ENCODE results near the gene LRRTM2. TPM values are rescaled to one million over a fixed set of nuclear protein-coding genes. Genes with fewer than 3 reads are reported as not detected.
A peak's percentile ranks its signal among the peaks of the same experiment; 100 is the strongest.

The LRRTM2 gene
- total and polyA plus RNA-seq, 2 of the 4 experiments (the other 2 are of a cell fraction) = 0.53 to 2.0 TPM

DNA sequence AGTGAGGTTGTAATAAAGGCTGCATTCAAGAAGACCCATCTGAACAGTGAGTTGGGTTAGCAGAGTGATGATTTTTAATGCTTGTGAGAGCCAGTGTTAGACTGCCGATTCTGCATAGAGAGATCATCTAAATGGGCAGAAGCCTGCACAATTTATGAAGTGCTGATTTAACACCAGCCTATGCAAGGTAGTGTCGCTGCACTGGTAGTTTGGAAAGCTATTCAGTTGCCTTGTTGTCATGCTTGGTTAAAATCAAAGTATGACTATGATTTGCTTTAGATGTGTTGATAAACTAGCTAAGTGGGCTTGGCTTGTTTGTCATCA, 379 bp upstream of the LRRTM2 start:
- Histone ChIP-seq H3K9ac (ENCODE audit: low read depth, low read length) (no peak overlapping the region), H2AK5ac (ENCODE audit: low read depth, low read length) (no peak overlapping the region), H4K91ac (ENCODE audit: insufficient read depth, low read depth, low read length) (no peak overlapping the region), H4K20me1 (ENCODE audit: insufficient read depth, low read length) (peaks cover 87% of the 10 kb centered on the region), H3K4me2 (ENCODE audit: low read depth, low read length) (peak overlapping the region; percentile 92), H3K18ac (ENCODE audit: low read depth, low read length) (0 out of 2 replicates have a peak overlapping the region, but pooled peaks have one; percentile 14), H4K5ac (ENCODE audit: low read depth, low read length) (peak overlapping the region; percentile 8; the same call in 1 of the 2 replicates), H3K79me1 (ENCODE audit: low read depth in 1 of 2, low read length in 2 of 2) (peaks cover 51 to 83% of the 10 kb centered on the region in 2 experiments), H4K8ac (ENCODE audit: low read depth in 2 of 2, low read length in 2 of 2) (peak overlapping the region in 1 of 2 experiments; percentile 18; a peak in 1 of 4 replicates), H2BK120ac (ENCODE audit: low read depth, low read length) (peak overlapping the region; percentile 2; the same call in 1 of the 2 replicates), H3K4ac (ENCODE audit: low read depth, low read length) (no peak overlapping the region), H3K4me1 (ENCODE audit: control insufficient read depth, insufficient read depth, low read length) (peaks cover 21% of the 10 kb centered on the region), H3K56ac (ENCODE audit: extremely low read depth, insufficient read depth, low read length) (no peak overlapping the region), H3K4me3 (ENCODE audit: insufficient read depth, low read depth, low read length) (peak overlapping the region; percentile 23; the same call in 1 of the 2 replicates), H3K27ac (ENCODE audit: insufficient read depth, low read length) (peak overlapping the region; percentile 39; the same call in 1 of the 2 replicates), H2BK20ac (ENCODE audit: low read depth, low read length) (no peak overlapping the region), H3K36me3 (ENCODE audit: control insufficient read depth, insufficient read depth, low read length) (peaks cover 3% of the 10 kb centered on the region; the same call in 1 of the 2 replicates), H2BK15ac (ENCODE audit: low read depth, low read length) (no peak overlapping the region), H3K9me1 (ENCODE audit: insufficient read depth, low read length) (peaks cover 22% of the 10 kb centered on the region), H2BK5ac (ENCODE audit: low read depth, low read length, poor library complexity, severe bottlenecking) (peak overlapping the region; percentile 31), H2AFZ (replicated peaks; ENCODE audit: low read length, poor library complexity) (no peak overlapping the region), H3K27me3 (ENCODE audit: control insufficient read depth, insufficient read depth, low read length) (no peaks in the 10 kb centered on the region), H3K14ac (replicated peaks; ENCODE audit: low read depth, low read length) (peak overlapping the region; percentile 3; the same call in 1 of the 2 replicates), H3K9me3 (ENCODE audit: control insufficient read depth, insufficient read depth, low read length) (no peaks in the 10 kb centered on the region), H2AK9ac (replicated peaks; ENCODE audit: low read depth, low read length, poor library complexity) (no peak overlapping the region), H3K23ac (ENCODE audit: low read depth, low read length) (peak overlapping the region; percentile 10; the same call in 1 of the 2 replicates)
- WGBS, 2 experiments (ENCODE audit: extremely low coverage in 2 of 2, insufficient read length in 1 of 2) = 50% methylated on average over 2 of the region's 2 CpGs; no CpG with 5 or more reads in 1 of the 2 experiments
- no peak for TF ChIP-seq MAZ (IDR thresholded peaks at IDR 0.05; ENCODE audit: borderline replicate concordance, low read depth, low read length)
- TF ChIP-seq, protein P1, sequence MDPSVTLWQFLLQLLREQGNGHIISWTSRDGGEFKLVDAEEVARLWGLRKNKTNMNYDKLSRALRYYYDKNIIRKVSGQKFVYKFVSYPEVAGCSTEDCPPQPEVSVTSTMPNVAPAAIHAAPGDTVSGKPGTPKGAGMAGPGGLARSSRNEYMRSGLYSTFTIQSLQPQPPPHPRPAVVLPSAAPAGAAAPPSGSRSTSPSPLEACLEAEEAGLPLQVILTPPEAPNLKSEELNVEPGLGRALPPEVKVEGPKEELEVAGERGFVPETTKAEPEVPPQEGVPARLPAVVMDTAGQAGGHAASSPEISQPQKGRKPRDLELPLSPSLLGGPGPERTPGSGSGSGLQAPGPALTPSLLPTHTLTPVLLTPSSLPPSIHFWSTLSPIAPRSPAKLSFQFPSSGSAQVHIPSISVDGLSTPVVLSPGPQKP (IDR thresholded peaks at IDR 0.05; ENCODE audit: borderline replicate concordance, low read depth, low read length) = no peak
- CTCF ChIA-PET = no interaction called here
- ATAC-seq (ENCODE audit: low read depth) (peak; percentile 19), DNase-seq (no peak)
- dilution Hi-C loops (cut with HindIII; ENCODE audit: low sequenced_read_pairs, unreplicated experiment) = no loop called here
- BruUV-seq (replicated peaks) = no TSS peak
- intact Hi-C loops (cut with micrococcal nuclease) = no loop called here
- in situ Hi-C loops (cut with MboI; ENCODE audit: low sequenced_read_pairs) = no loop called here
- POLR2A ChIA-PET (ENCODE audit: unreplicated experiment) = interaction anchor here (0.7 kb wide), 1 partner anchor 419 kb away, joined by 3 read pairs; no protein-coding TSS in a partner anchor
